ENCODE results near the gene NUP205.

- no peak for TF ChIP-seq TAF1 (IDR thresholded peaks at IDR 0.05; ENCODE audit: low read depth, low read length)
- no peak for TF ChIP-seq POLR2A (IDR thresholded peaks at IDR 0.05; ENCODE audit: low read depth, low read length)
Measured at GRCh38 chr7:135684699-135685098, 127.0 kb downstream of the NUP205 start.

Measured in GM12891 (cell line).